ENCODE results near the gene DYRK1A.

DYRK1A gene

GRCh38 chr21:37331411-37331810, 35.2 kb upstream of the DYRK1A start:
- H3K9me3 ChIP-seq (ENCODE audit: control insufficient read depth, low read length): no peaks in the 10 kb centered on the region
- H3K9ac ChIP-seq: no peak overlapping the region
- H3K4me2 ChIP-seq (ENCODE audit: low read length): no peak overlapping the region
- H3K27ac ChIP-seq: no peak overlapping the region
- no peaks in the 10 kb centered on the region for H3K27me3 ChIP-seq (ENCODE audit: control insufficient read depth, insufficient read depth, low read length)
- no peak for TF ChIP-seq CTCF (IDR thresholded peaks at IDR 0.05)
- no peak overlapping the region for H2AFZ ChIP-seq
- no peak overlapping the region for H3K4me3 ChIP-seq (ENCODE audit: low read depth, low read length)
- H3K79me2 ChIP-seq: no peaks in the 10 kb centered on the region
- H3K36me3 ChIP-seq (ENCODE audit: control insufficient read depth, insufficient read depth, low read length): no peaks in the 10 kb centered on the region
- H3K4me1 ChIP-seq: no peaks in the 10 kb centered on the region

- Histone ChIP-seq H3K4me3 (ENCODE audit: low read depth, low read length) (no peak overlapping the region), H3K9me3 (ENCODE audit: control insufficient read depth, low read length) (no peaks in the 10 kb centered on the region), H2AFZ (no peak overlapping the region), H3K79me2 (no peaks in the 10 kb centered on the region), H3K27me3 (ENCODE audit: control insufficient read depth, insufficient read depth, low read length) (no peaks in the 10 kb centered on the region), H3K9ac (no peak overlapping the region), H3K27ac (no peak overlapping the region), H3K4me2 (ENCODE audit: low read length) (no peak overlapping the region), H3K36me3 (ENCODE audit: control insufficient read depth, insufficient read depth, low read length) (no peaks in the 10 kb centered on the region), H3K4me1 (no peaks in the 10 kb centered on the region)
- no peak for TF ChIP-seq CTCF (IDR thresholded peaks at IDR 0.05)
Measured at GRCh38 chr21:37335053-37335452, 31.5 kb upstream of the DYRK1A start.

- H2AFZ ChIP-seq: no peak overlapping the region
- no peaks in the 10 kb centered on the region for H3K4me1 ChIP-seq
- no peaks in the 10 kb centered on the region for H3K9me3 ChIP-seq (ENCODE audit: control insufficient read depth, low read length)
- H3K27ac ChIP-seq: no peak overlapping the region
- no peak overlapping the region for H3K9ac ChIP-seq
- no peaks in the 10 kb centered on the region for H3K36me3 ChIP-seq (ENCODE audit: control insufficient read depth, insufficient read depth, low read length)
- H3K4me3 ChIP-seq (ENCODE audit: low read depth, low read length): no peak overlapping the region
- H3K79me2 ChIP-seq: no peaks in the 10 kb centered on the region
- no peak overlapping the region for H3K4me2 ChIP-seq (ENCODE audit: low read length)
- TF ChIP-seq CTCF (IDR thresholded peaks at IDR 0.05): no peak
- H3K27me3 ChIP-seq (ENCODE audit: control insufficient read depth, insufficient read depth, low read length): no peaks in the 10 kb centered on the region
Measured at GRCh38 chr21:37337179-37337578, 29.4 kb upstream of the DYRK1A start.

- Histone ChIP-seq H3K27ac (no peak overlapping the region), H3K4me3 (ENCODE audit: low read depth, low read length) (no peak overlapping the region), H3K9me3 (ENCODE audit: control insufficient read depth, low read length) (no peaks in the 10 kb centered on the region), H2AFZ (no peak overlapping the region), H3K4me2 (ENCODE audit: low read length) (no peak overlapping the region), H3K79me2 (no peaks in the 10 kb centered on the region), H3K9ac (no peak overlapping the region), H3K36me3 (ENCODE audit: control insufficient read depth, insufficient read depth, low read length) (no peaks in the 10 kb centered on the region), H3K4me1 (no peaks in the 10 kb centered on the region), H3K27me3 (ENCODE audit: control insufficient read depth, insufficient read depth, low read length) (no peaks in the 10 kb centered on the region)
- no peak for TF ChIP-seq CTCF (IDR thresholded peaks at IDR 0.05)
Measured at GRCh38 chr21:37337831-37338230, 28.7 kb upstream of the DYRK1A start.

GRCh38 chr21:37338671-37339551, 27.7 kb upstream of the DYRK1A start:
- H3K79me2 ChIP-seq: no peaks in the 10 kb centered on the region
- no peaks in the 10 kb centered on the region for H3K4me1 ChIP-seq
- H3K36me3 ChIP-seq (ENCODE audit: control insufficient read depth, insufficient read depth, low read length): no peaks in the 10 kb centered on the region
- H3K4me2 ChIP-seq (ENCODE audit: low read length): no peak overlapping the region
- H2AFZ ChIP-seq: peak overlapping the region; percentile 70
- H3K27me3 ChIP-seq (ENCODE audit: control insufficient read depth, insufficient read depth, low read length): no peaks in the 10 kb centered on the region
- H3K9me3 ChIP-seq (ENCODE audit: control insufficient read depth, low read length): no peaks in the 10 kb centered on the region
- H3K4me3 ChIP-seq (ENCODE audit: low read depth, low read length): no peak overlapping the region
- no peak for TF ChIP-seq CTCF (IDR thresholded peaks at IDR 0.05)
- H3K27ac ChIP-seq: peak overlapping the region; percentile 62
- no peak overlapping the region for H3K9ac ChIP-seq

Data from parathyroid adenoma (tissue), 2 donors.